GM12892 (cell line): ENCODE measurements around the gene HK1.

Experiments
- POLR2A ChIP-seq: IDR thresholded peaks from 2 replicates; pipeline ENCODE4 v1.6.1; 2011; ENCODE audit warnings: low read depth, low read length, control low read depth
- TAF1 ChIP-seq: IDR thresholded peaks from 2 replicates; pipeline ENCODE4 v1.6.1; 2011; ENCODE audit warnings: low read depth, mild to moderate bottlenecking, control low read depth, low read length, borderline replicate concordance

DNA sequence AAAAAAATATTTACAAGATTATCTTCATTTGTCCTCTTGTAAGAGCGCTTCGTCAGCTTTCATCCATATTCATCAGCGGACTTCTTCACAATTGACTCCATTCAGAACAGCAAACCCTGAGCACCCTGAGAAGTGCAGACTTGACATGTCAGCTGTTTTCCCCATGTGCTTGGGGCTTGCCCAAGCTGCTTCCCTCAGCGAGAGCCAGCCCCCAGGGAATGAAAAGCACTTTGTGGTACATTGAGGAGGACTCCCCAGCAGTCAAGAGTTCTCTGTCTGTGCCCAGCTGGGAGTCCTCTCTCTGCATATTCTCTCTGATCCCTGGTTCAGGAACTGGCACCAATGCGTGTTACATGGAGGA is 35.5 kb upstream of the HK1 start:
- TF ChIP-seq POLR2A = no peak
- no peak for TF ChIP-seq TAF1
